IPS-15b (cell line): ENCODE data around the gene GAK.
"Not testable (repeated sequence)": the region's sequence is repeated elsewhere in the genome, so short reads cannot be mapped to it uniquely, and the experiment has no call there.

ENCODE experiments used
- H3K27me3 ChIP-seq: one replicate; pipeline ENCODE4 v1.6.1; 2013; ENCODE audit warnings: low read length; ENCODE audit not compliant: control insufficient read depth, insufficient read depth
- H3K36me3 ChIP-seq: one replicate; pipeline ENCODE4 v1.6.1; 2013; ENCODE audit warnings: low read length; ENCODE audit not compliant: control insufficient read depth, insufficient read depth
- H3K4me1 ChIP-seq: one replicate; pipeline ENCODE4 v1.6.1; 2013; ENCODE audit warnings: mild to moderate bottlenecking, low read length; ENCODE audit not compliant: control insufficient read depth, insufficient read depth
- H3K4me3 ChIP-seq: one replicate; pipeline ENCODE4 v1.5.1; 2013; ENCODE audit warnings: low read depth, low read length
- H3K9ac ChIP-seq: one replicate; pipeline ENCODE4 v1.6.1; 2013; ENCODE audit warnings: low read depth, mild to moderate bottlenecking, low read length
- H3K9me3 ChIP-seq: one replicate; pipeline ENCODE4 v1.6.1; 2013; ENCODE audit warnings: mild to moderate bottlenecking, low read length; ENCODE audit not compliant: control insufficient read depth, insufficient read depth

Gene GAK

GRCh38 chr4:821181-821591 lies 110.9 kb downstream of the GAK start:
- Histone ChIP-seq H3K4me1 (no peaks in the 10 kb centered on the region), H3K36me3 (no peaks in the 10 kb centered on the region), H3K27me3 (peaks cover 31% of the 10 kb centered on the region)

GRCh38 chr4:820230-821172 lies 111.6 kb downstream of the GAK start:
- no peaks in the 10 kb centered on the region for H3K36me3 ChIP-seq
- no peak overlapping the region for H3K4me3 ChIP-seq
- H3K4me1 ChIP-seq = no peaks in the 10 kb centered on the region
- no peaks in the 10 kb centered on the region for H3K9me3 ChIP-seq
- H3K9ac ChIP-seq = no peak overlapping the region
- H3K27me3 ChIP-seq = peaks cover 31% of the 10 kb centered on the region

More at GRCh38 chr4:821181-821591, 110.9 kb downstream of the GAK start:
- Histone ChIP-seq H3K9ac (no peak overlapping the region), H3K4me3 (no peak overlapping the region), H3K9me3 (no peaks in the 10 kb centered on the region)

GRCh38 chr4:819401-820229 lies 112.5 kb downstream of the GAK start:
- Histone ChIP-seq H3K4me3 (no peak overlapping the region), H3K36me3 (no peaks in the 10 kb centered on the region), H3K9ac (no peak overlapping the region), H3K4me1 (no peaks in the 10 kb centered on the region), H3K27me3 (peaks cover 24% of the 10 kb centered on the region), H3K9me3 (no peaks in the 10 kb centered on the region)

GRCh38 chr4:818106-818921 lies 113.8 kb downstream of the GAK start:
- Histone ChIP-seq H3K27me3 (peaks cover 20% of the 10 kb centered on the region), H3K4me1 (no peaks in the 10 kb centered on the region), H3K4me3 (no peak overlapping the region), H3K9ac (no peak overlapping the region), H3K9me3 (no peaks in the 10 kb centered on the region), H3K36me3 (no peaks in the 10 kb centered on the region)

- Histone ChIP-seq H3K9ac (no peak overlapping the region), H3K4me1 (no peaks in the 10 kb centered on the region), H3K9me3 (no peaks in the 10 kb centered on the region), H3K36me3 (peaks cover 3% of the 10 kb centered on the region), H3K27me3 (peaks cover 22% of the 10 kb centered on the region), H3K4me3 (no peak overlapping the region)
Observed at GRCh38 chr4:815464-816146, 116.5 kb downstream of the GAK start.

- Histone ChIP-seq H3K27me3 (peaks cover 22% of the 10 kb centered on the region), H3K4me1 (no peaks in the 10 kb centered on the region), H3K4me3 (no peak overlapping the region), H3K36me3 (peaks cover 3% of the 10 kb centered on the region), H3K9me3 (no peaks in the 10 kb centered on the region), H3K9ac (no peak overlapping the region)
Observed at GRCh38 chr4:814312-814850, 117.7 kb downstream of the GAK start.

- no peaks in the 10 kb centered on the region for H3K9me3 ChIP-seq
- H3K4me3 ChIP-seq = no peak overlapping the region
- H3K27me3 ChIP-seq = peaks cover 22% of the 10 kb centered on the region
Observed at GRCh38 chr4:813900-814299, 118.2 kb downstream of the GAK start.

GRCh38 chr4:808860-809570 lies 123.1 kb downstream of the GAK start:
- H3K9me3 ChIP-seq = no peaks in the 10 kb centered on the region
- peaks cover 3% of the 10 kb centered on the region for H3K36me3 ChIP-seq
- no peak overlapping the region for H3K4me3 ChIP-seq
- no peak overlapping the region for H3K9ac ChIP-seq
- H3K27me3 ChIP-seq = peaks cover 22% of the 10 kb centered on the region
- H3K4me1 ChIP-seq = no peaks in the 10 kb centered on the region

More at GRCh38 chr4:813900-814299, 118.2 kb downstream of the GAK start:
- Histone ChIP-seq H3K4me1 (no peaks in the 10 kb centered on the region), H3K9ac (no peak overlapping the region), H3K36me3 (peaks cover 3% of the 10 kb centered on the region)

GRCh38 chr4:807792-808191 lies 124.3 kb downstream of the GAK start:
- no peak overlapping the region for H3K4me3 ChIP-seq
- no peak overlapping the region for H3K9ac ChIP-seq
- H3K36me3 ChIP-seq = peaks cover 3% of the 10 kb centered on the region
- H3K27me3 ChIP-seq = peaks cover 15% of the 10 kb centered on the region
- H3K4me1 ChIP-seq = no peaks in the 10 kb centered on the region
- no peaks in the 10 kb centered on the region for H3K9me3 ChIP-seq

- not testable (repeated sequence) for H3K27me3 ChIP-seq, H3K4me3 ChIP-seq, H3K9ac ChIP-seq, H3K36me3 ChIP-seq, H3K4me1 ChIP-seq, H3K9me3 ChIP-seq
Observed at GRCh38 chr4:806979-807378, 125.1 kb downstream of the GAK start.
